ENCODE data around the gene NDUFAF7. TPM values are rescaled to one million over a fixed set of nuclear protein-coding genes. Genes with fewer than 3 reads are reported as not detected.

The NDUFAF7 gene
- total RNA-seq, 1 experiment from 2014 or later = 21.9 TPM

- Histone ChIP-seq H3K9me3 (ENCODE audit: insufficient read depth, low read depth) (no peaks in the 10 kb centered on the region), H3K4me1 (replicated peaks; ENCODE audit: insufficient read depth) (peaks cover 26% of the 10 kb centered on the region), H2AFZ (no peak overlapping the region), H3K9me2 (ENCODE audit: insufficient read depth) (no peaks in the 10 kb centered on the region), H3K79me2 (ENCODE audit: low read depth) (peaks cover 91% of the 10 kb centered on the region), H3K4me3 (no peak overlapping the region), H3K4me2 (peak overlapping the region; percentile 96; the same call in 1 of the 2 replicates), H3K27ac (no peak overlapping the region), H3F3A (ENCODE audit: insufficient read depth, low read depth) (peaks cover 4% of the 10 kb centered on the region; the same call in 1 of the 2 replicates), H3K36me3 (ENCODE audit: low read depth) (peaks cover 20% of the 10 kb centered on the region; the same call in 1 of the 2 replicates), H3K27me3 (ENCODE audit: insufficient read depth, low read depth) (no peaks in the 10 kb centered on the region), H4K20me1 (ENCODE audit: insufficient read depth) (peaks cover 26% of the 10 kb centered on the region)
- DNase-seq = no peak
- intact Hi-C loops (cut with micrococcal nuclease; ENCODE audit: unreplicated experiment) = no loop called here
- BruUV-seq (replicated peaks) = no TSS peak
- ChIA-PET CTCF (no interaction called here), POLR2A (ENCODE audit: unreplicated experiment) (no interaction called here)
- TF ChIP-seq EZH2 (IDR thresholded peaks at IDR 0.05; ENCODE audit: low read depth) (no peak), CTCF (conservative IDR thresholded peaks at IDR 0.05) (no peak)
These were observed 2.7 kb upstream of the NDUFAF7 start for GRCh38 chr2:37228788-37229187.

GRCh38 chr2:37230581-37230980, 877 bp upstream of the NDUFAF7 start:
- Histone ChIP-seq H3K27me3 (ENCODE audit: insufficient read depth, low read depth) (no peaks in the 10 kb centered on the region), H3K27ac (peak overlapping the region; percentile 67; the same call in 1 of the 2 replicates), H3K4me3 (peak overlapping the region; percentile 88), H3K9me3 (ENCODE audit: insufficient read depth, low read depth) (no peaks in the 10 kb centered on the region), H3K4me1 (replicated peaks; ENCODE audit: insufficient read depth) (peaks cover 26% of the 10 kb centered on the region), H3F3A (ENCODE audit: insufficient read depth, low read depth) (peaks cover 4% of the 10 kb centered on the region; the same call in 1 of the 2 replicates), H3K4me2 (peak overlapping the region; percentile 96), H2AFZ (peak overlapping the region; percentile 99), H3K79me2 (ENCODE audit: low read depth) (peaks cover 93% of the 10 kb centered on the region), H4K20me1 (ENCODE audit: insufficient read depth) (peaks cover 13% of the 10 kb centered on the region; the same call in 1 of the 2 replicates), H3K36me3 (ENCODE audit: low read depth) (peaks cover 20% of the 10 kb centered on the region; the same call in 1 of the 2 replicates), H3K9me2 (ENCODE audit: insufficient read depth) (no peaks in the 10 kb centered on the region)
- DNase-seq = no peak
- no TSS peak for BruUV-seq (replicated peaks)
- intact Hi-C loops (cut with micrococcal nuclease; ENCODE audit: unreplicated experiment) = loop anchor here (5.0 kb wide), 1 partner anchor 73 kb away; the partner anchor contains the start of gene EIF2AK2
- no peak for TF ChIP-seq CTCF (conservative IDR thresholded peaks at IDR 0.05)
- no peak for TF ChIP-seq EZH2 (IDR thresholded peaks at IDR 0.05; ENCODE audit: low read depth)
- POLR2A ChIA-PET (ENCODE audit: unreplicated experiment) = no interaction called here
- CTCF ChIA-PET = no interaction called here

GRCh38 chr2:37232131-37232933, 874 bp downstream of the NDUFAF7 start:
- Histone ChIP-seq H3K4me2 (peak overlapping the region; percentile 96), H3K4me1 (replicated peaks; ENCODE audit: insufficient read depth) (peaks cover 26% of the 10 kb centered on the region), H3K79me2 (ENCODE audit: low read depth) (peaks cover 79% of the 10 kb centered on the region), H2AFZ (peak overlapping the region; percentile 99), H3K27me3 (ENCODE audit: insufficient read depth, low read depth) (no peaks in the 10 kb centered on the region), H4K20me1 (ENCODE audit: insufficient read depth) (peaks cover 7% of the 10 kb centered on the region; the same call in 1 of the 2 replicates), H3K9me2 (ENCODE audit: insufficient read depth) (no peaks in the 10 kb centered on the region), H3K27ac (peak overlapping the region; percentile 67), H3F3A (ENCODE audit: insufficient read depth, low read depth) (peaks cover 4% of the 10 kb centered on the region; the same call in 1 of the 2 replicates), H3K4me3 (peak overlapping the region; percentile 88), H3K9me3 (ENCODE audit: insufficient read depth, low read depth) (no peaks in the 10 kb centered on the region), H3K36me3 (ENCODE audit: low read depth) (peaks cover 12% of the 10 kb centered on the region; the same call in 1 of the 2 replicates)
- ChIA-PET CTCF (no interaction called here), POLR2A (ENCODE audit: unreplicated experiment) (interaction anchor here (0.5 kb wide), 1 partner anchor 51 kb away, joined by 3 read pairs; no protein-coding TSS in a partner anchor)
- DNase-seq = no peak
- intact Hi-C loops (cut with micrococcal nuclease; ENCODE audit: unreplicated experiment) = loop anchor here (5.0 kb wide), 1 partner anchor 75 kb away; the partner anchor contains the start of gene EIF2AK2
- TF ChIP-seq CTCF (conservative IDR thresholded peaks at IDR 0.05) = no peak
- TF ChIP-seq EZH2 (IDR thresholded peaks at IDR 0.05; ENCODE audit: low read depth) = no peak
- BruUV-seq (replicated peaks) = no TSS peak

All from PC-9 (cell line).